ENCODE results near the gene NRARP.

NRARP gene

DNA sequence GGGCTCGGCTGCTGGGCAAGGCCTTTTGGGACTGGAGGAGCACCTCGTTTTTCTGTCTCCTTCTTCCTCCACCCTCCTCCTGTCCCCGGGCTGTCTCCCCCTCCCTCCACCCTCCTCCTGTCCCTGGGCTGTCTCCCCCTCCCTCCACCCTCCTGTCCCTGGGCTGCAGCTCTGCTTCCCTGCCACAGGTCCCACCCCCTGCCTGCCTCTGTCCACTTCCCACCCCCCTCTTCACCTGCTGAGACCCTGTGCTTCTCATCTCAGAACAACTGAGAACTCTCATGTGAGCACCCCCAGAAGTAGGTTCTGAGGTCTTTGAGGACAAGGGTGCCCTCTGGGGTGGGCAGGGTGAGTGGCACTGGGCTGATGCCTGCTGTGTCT lies 30.4 kb downstream of the NRARP start:
- TF ChIP-seq, protein P1, sequence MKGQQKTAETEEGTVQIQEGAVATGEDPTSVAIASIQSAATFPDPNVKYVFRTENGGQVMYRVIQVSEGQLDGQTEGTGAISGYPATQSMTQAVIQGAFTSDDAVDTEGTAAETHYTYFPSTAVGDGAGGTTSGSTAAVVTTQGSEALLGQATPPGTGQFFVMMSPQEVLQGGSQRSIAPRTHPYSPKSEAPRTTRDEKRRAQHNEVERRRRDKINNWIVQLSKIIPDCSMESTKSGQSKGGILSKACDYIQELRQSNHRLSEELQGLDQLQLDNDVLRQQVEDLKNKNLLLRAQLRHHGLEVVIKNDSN (IDR thresholded peaks at IDR 0.05) = no peak
- TF ChIP-seq TCF12 (IDR thresholded peaks at IDR 0.05; ENCODE audit: low read depth) = no peak
- TF ChIP-seq, protein P2, sequence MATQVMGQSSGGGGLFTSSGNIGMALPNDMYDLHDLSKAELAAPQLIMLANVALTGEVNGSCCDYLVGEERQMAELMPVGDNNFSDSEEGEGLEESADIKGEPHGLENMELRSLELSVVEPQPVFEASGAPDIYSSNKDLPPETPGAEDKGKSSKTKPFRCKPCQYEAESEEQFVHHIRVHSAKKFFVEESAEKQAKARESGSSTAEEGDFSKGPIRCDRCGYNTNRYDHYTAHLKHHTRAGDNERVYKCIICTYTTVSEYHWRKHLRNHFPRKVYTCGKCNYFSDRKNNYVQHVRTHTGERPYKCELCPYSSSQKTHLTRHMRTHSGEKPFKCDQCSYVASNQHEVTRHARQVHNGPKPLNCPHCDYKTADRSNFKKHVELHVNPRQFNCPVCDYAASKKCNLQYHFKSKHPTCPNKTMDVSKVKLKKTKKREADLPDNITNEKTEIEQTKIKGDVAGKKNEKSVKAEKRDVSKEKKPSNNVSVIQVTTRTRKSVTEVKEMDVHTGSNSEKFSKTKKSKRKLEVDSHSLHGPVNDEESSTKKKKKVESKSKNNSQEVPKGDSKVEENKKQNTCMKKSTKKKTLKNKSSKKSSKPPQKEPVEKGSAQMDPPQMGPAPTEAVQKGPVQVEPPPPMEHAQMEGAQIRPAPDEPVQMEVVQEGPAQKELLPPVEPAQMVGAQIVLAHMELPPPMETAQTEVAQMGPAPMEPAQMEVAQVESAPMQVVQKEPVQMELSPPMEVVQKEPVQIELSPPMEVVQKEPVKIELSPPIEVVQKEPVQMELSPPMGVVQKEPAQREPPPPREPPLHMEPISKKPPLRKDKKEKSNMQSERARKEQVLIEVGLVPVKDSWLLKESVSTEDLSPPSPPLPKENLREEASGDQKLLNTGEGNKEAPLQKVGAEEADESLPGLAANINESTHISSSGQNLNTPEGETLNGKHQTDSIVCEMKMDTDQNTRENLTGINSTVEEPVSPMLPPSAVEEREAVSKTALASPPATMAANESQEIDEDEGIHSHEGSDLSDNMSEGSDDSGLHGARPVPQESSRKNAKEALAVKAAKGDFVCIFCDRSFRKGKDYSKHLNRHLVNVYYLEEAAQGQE (IDR thresholded peaks at IDR 0.05; ENCODE audit: low read depth) = no peak
- TF ChIP-seq YY1 (IDR thresholded peaks at IDR 0.05; ENCODE audit: low read depth) = no peak
- no peak for TF ChIP-seq TAF1 (IDR thresholded peaks at IDR 0.05; ENCODE audit: low read depth)
- no peak for TF ChIP-seq EGR1 (IDR thresholded peaks at IDR 0.05)
- no peak for TF ChIP-seq RAD21 (IDR thresholded peaks at IDR 0.05; ENCODE audit: low read depth)
- no peak for TF ChIP-seq EP300 (IDR thresholded peaks at IDR 0.05; ENCODE audit: borderline replicate concordance)
- TF ChIP-seq NFIC (IDR thresholded peaks at IDR 0.05) = no peak

DNA sequence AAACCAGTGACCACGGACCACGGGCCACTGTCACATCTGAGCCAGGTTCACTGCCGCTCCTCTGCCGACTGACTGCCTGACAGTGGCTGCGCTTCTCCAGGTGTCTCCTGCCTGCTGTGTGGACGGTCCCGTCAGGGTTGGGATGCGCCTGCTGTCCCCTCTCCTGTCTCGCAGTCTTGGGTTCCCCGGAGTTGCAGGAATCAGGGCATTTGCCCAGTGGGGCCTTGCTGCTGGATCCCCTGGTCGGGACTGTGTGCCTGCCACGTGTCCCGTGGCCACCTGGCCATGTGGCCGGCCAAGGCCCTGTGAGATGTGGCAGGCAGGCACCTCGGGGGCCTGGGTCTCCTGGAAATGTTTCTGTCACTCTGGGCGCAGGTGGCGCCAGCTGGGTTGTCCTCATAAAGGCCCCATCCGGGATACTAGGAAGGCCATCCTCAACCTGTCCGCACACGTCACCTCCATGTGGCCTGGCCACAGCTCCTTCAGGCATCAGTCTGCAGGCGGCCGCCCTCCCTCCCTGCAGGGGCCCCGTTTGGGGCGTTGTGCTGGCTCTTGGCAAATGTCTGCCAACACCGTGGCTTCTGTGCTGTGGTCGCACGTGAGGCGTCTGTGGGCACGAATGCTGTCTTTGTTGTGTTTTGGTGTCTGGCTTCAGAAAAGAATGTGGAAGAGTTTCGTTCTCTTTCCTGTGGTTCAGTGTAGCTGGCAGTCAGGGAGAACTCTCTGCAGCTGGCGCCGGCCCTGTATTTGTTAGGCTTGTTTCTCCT lies 31.0 kb downstream of the NRARP start:
- TF ChIP-seq FOXM1 (IDR thresholded peaks at IDR 0.05; ENCODE audit: borderline replicate concordance, low read depth) (no peak), EGR1 (IDR thresholded peaks at IDR 0.05) (no peak), TAF1 (IDR thresholded peaks at IDR 0.05; ENCODE audit: low read depth) (no peak), CREB1 (IDR thresholded peaks at IDR 0.05; ENCODE audit: low read depth) (no peak), YY1 (IDR thresholded peaks at IDR 0.05; ENCODE audit: low read depth) (no peak), CEBPB (IDR thresholded peaks at IDR 0.05) (no peak), TCF12 (IDR thresholded peaks at IDR 0.05; ENCODE audit: low read depth) (no peak), NFIC (IDR thresholded peaks at IDR 0.05) (no peak), EP300 (IDR thresholded peaks at IDR 0.05; ENCODE audit: borderline replicate concordance) (no peak), ZBTB7A (IDR thresholded peaks at IDR 0.05; ENCODE audit: low read depth) (no peak), TEAD4 (IDR thresholded peaks at IDR 0.05) (no peak)
- TF ChIP-seq, protein P2 (IDR thresholded peaks at IDR 0.05; ENCODE audit: low read depth) = no peak
- TF ChIP-seq, protein P3, sequence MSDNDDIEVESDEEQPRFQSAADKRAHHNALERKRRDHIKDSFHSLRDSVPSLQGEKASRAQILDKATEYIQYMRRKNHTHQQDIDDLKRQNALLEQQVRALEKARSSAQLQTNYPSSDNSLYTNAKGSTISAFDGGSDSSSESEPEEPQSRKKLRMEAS (IDR thresholded peaks at IDR 0.05) = no peak
- TF ChIP-seq, protein P1 (IDR thresholded peaks at IDR 0.05) = no peak

DNA sequence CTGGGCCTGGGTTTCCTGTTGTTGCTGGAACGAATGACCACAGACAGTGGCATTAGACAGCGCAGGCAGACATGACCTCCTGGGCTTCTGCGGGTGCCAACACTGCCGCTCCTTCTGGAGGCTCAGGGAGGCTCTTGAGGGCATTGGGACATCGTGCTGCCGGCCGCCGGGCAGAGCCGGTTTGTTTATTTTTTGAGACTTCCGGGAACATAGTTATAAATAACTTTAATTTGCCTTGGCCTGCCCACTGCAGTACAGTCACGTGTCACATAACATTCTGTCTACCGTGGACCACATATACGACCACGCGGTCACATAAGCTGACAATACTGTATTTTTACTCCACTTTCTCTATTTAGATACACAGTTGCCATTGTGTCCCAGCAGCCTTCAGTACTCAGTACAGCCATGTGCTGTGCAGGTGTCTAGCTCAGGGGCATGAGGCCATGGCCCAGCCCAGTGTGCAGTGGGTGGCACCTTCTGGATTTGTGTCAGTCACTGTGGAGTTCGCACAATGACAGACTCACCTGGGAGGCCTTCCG lies 32.8 kb downstream of the NRARP start:
- no peak for TF ChIP-seq NFIC (IDR thresholded peaks at IDR 0.05)

DNA sequence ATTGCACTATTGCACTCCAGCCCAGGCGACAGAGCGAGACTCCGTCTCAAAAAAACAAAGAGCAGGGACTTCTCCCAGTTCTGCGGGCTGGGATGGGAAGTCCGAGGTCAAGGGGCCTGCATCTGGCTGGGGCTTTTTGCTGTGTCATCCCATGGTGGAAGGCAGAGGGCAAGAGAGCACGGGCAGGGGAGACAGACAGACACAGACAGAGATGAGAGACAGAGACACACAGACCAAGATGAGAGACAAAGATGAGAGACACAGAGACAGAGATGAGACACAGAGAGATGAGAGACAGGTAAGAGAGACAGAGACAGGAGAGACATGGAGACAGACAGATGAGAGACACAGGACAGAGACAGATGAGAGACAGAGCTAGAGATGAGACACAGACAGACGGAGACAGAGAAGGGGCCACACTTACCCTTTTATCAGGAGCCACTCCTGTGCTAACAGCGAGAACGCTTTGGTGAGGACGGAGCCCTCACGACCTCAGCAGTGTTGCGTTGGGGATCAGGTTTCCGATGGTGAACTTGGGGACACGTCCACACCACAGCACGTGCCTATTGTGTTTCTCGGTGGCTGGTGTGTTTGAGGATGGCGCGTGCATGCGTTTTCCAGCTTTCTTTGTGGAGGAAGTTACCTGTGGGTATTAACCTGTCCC lies 33.4 kb downstream of the NRARP start:
- TF ChIP-seq CREB1 (IDR thresholded peaks at IDR 0.05; ENCODE audit: low read depth) (no peak), EP300 (IDR thresholded peaks at IDR 0.05; ENCODE audit: borderline replicate concordance) (no peak), ZBTB7A (IDR thresholded peaks at IDR 0.05; ENCODE audit: low read depth) (no peak), NFIC (IDR thresholded peaks at IDR 0.05) (no peak), EGR1 (IDR thresholded peaks at IDR 0.05) (no peak), CEBPB (IDR thresholded peaks at IDR 0.05) (no peak), YY1 (IDR thresholded peaks at IDR 0.05; ENCODE audit: low read depth) (no peak), TAF1 (IDR thresholded peaks at IDR 0.05; ENCODE audit: low read depth) (no peak), FOXM1 (IDR thresholded peaks at IDR 0.05; ENCODE audit: borderline replicate concordance, low read depth) (no peak), RAD21 (IDR thresholded peaks at IDR 0.05; ENCODE audit: low read depth) (no peak), TEAD4 (IDR thresholded peaks at IDR 0.05) (no peak), TCF12 (IDR thresholded peaks at IDR 0.05; ENCODE audit: low read depth) (no peak)
- TF ChIP-seq, protein P2 (IDR thresholded peaks at IDR 0.05; ENCODE audit: low read depth) = no peak
- TF ChIP-seq, protein P3 (IDR thresholded peaks at IDR 0.05) = no peak
- TF ChIP-seq, protein P1 (IDR thresholded peaks at IDR 0.05) = no peak
